ENCODE data around the gene KRTAP16-1.

The KRTAP16-1 gene

GRCh38 chr17:41329279-41329948, 20.3 kb upstream of the KRTAP16-1 start:
- DNase-seq (ENCODE audit: low spot score) = peak; percentile 85

GRCh38 chr17:41328207-41328606, 19.1 kb upstream of the KRTAP16-1 start:
- DNase-seq (ENCODE audit: low spot score) = no peak

GRCh38 chr17:41327411-41328120, 18.5 kb upstream of the KRTAP16-1 start:
- no peak for DNase-seq (ENCODE audit: low spot score)

- no peak for DNase-seq (ENCODE audit: low spot score)
Measured at GRCh38 chr17:41326173-41327145, 17.4 kb upstream of the KRTAP16-1 start.

- DNase-seq (ENCODE audit: low spot score) = no peak
Measured at GRCh38 chr17:41325611-41326010, 16.5 kb upstream of the KRTAP16-1 start.

GRCh38 chr17:41325126-41325525, 16.0 kb upstream of the KRTAP16-1 start:
- no peak for DNase-seq (ENCODE audit: low spot score)

- DNase-seq (ENCODE audit: low spot score) = no peak
Measured at GRCh38 chr17:41324180-41325075, 15.3 kb upstream of the KRTAP16-1 start.

GRCh38 chr17:41322903-41323895, 14.1 kb upstream of the KRTAP16-1 start:
- no peak for DNase-seq (ENCODE audit: low spot score)

GRCh38 chr17:41322094-41322902, 13.2 kb upstream of the KRTAP16-1 start:
- peak; percentile 61 for DNase-seq (ENCODE audit: low spot score)

- DNase-seq (ENCODE audit: low spot score) = no peak
Measured at GRCh38 chr17:41318231-41318630, 9.1 kb upstream of the KRTAP16-1 start.

GRCh38 chr17:41315814-41316445, 6.8 kb upstream of the KRTAP16-1 start:
- no peak for DNase-seq (ENCODE audit: low spot score)

- DNase-seq (ENCODE audit: low spot score) = no peak
Measured at GRCh38 chr17:41315204-41315794, 6.2 kb upstream of the KRTAP16-1 start, which contains the start of gene KRTAP17-1. TSS of gene KRTAP17-1 (minus strand) at chr17:41315710. CDS start at chr17:41315650, 60 bp downstream.

GRCh38 chr17:41311111-41311510, 2.0 kb upstream of the KRTAP16-1 start:
- no peak for DNase-seq (ENCODE audit: low spot score)

GRCh38 chr17:41308251-41308917, 725 bp downstream of the KRTAP16-1 start:
- peak; percentile 42 for DNase-seq (ENCODE audit: low spot score)

- no peak for DNase-seq (ENCODE audit: low spot score)
Measured at GRCh38 chr17:41307647-41308046, 1.5 kb downstream of the KRTAP16-1 start.

- DNase-seq (ENCODE audit: low spot score) = no peak
Measured at GRCh38 chr17:41304091-41304490, 5.0 kb downstream of the KRTAP16-1 start.

- DNase-seq (ENCODE audit: low spot score) = no peak
Measured at GRCh38 chr17:41302981-41303380, 6.1 kb downstream of the KRTAP16-1 start.
